Lower leg skin (tissue), 3 donors: Measurements from ENCODE around the gene NAB1.

ENCODE experiments used
- CTCF ChIP-seq, 3 donors: fragments of 450-650 bp; IDR thresholded peaks; one replicate each; pipeline ENCODE4 v1.5.1; 2016; ENCODE audit warnings: antibody characterized with exemption in 3 of 3, mild to moderate bottlenecking in 3 of 3, moderate library complexity in 2 of 3
- POLR2A ChIP-seq, 2 donors: fragments of 450-650 bp; IDR thresholded peaks; one replicate each; pipeline ENCODE4 v1.6.1; 2016 to 2017; ENCODE audit warnings: antibody characterized with exemption in 2 of 2, mild to moderate bottlenecking in 1 of 2, moderate library complexity in 1 of 2

- TF ChIP-seq CTCF (IDR thresholded peaks at IDR 0.05) (no peak), POLR2A (IDR thresholded peaks at IDR 0.05) (no peak)
These were observed 13.1 kb upstream of the NAB1 start for GRCh38 chr2:190635781-190636180.
